K562 (cell line): ENCODE results near the gene ZC3H10. TPM values are rescaled to one million over a fixed set of nuclear protein-coding genes. Genes with fewer than 3 reads are reported as not detected.

ENCODE experiments used
- CBFA2T2 ChIP-seq: fragments of 450-650 bp; conservative IDR thresholded peaks from 2 replicates; pipeline ENCODE4 v1.6.1; 2017; ENCODE audit warnings: mild to moderate bottlenecking
- HMG20A ChIP-seq: fragments of 450-650 bp; formaldehyde crosslinking; conservative IDR thresholded peaks from 2 replicates; pipeline ENCODE4 v1.4.0; 2020; ENCODE audit warnings: mild to moderate bottlenecking, mixed read lengths
- MITF ChIP-seq: IDR thresholded peaks from 2 replicates; pipeline ENCODE4 v1.6.1; 2014; ENCODE audit warnings: antibody characterized with exemption
- RBM22 ChIP-seq: fragments of 200-400 bp; formaldehyde crosslinking; IDR thresholded peaks from 2 replicates; pipeline ENCODE4 v1.6.1; 2018; ENCODE audit warnings: low read length, low read depth; ENCODE audit not compliant: poor library complexity, severe bottlenecking
- ZZZ3 ChIP-seq: fragments of 450-650 bp; IDR thresholded peaks from 2 replicates; pipeline ENCODE4 v1.6.1; 2016; ENCODE audit warnings: antibody characterized with exemption, mild to moderate bottlenecking, moderate library complexity
- polyA plus RNA-seq, 8 experiments: library from polyadenylated mRNA; depleted of rRNA in 4 of 8; stranded (reverse) in 5 of 8; unstranded in 3 of 8; fragments of >200 nt; fragmentation: Nextera tagmentation in 2 of 8; fragmentation: Illumina TruSeq in 1 of 8; extraction: Ambion mirVana in 2 of 8; extraction: Trizol in 1 of 8; gene quantifications; 2 replicates each; pipeline versions ENCODE4 v1.2.1 to v1.2.3, GENCODE V29; 2011 to 2014; ENCODE audit warnings: inconsistent platforms in 1 of 8, missing spikeins in 1 of 8
- total RNA-seq, 7 experiments: library from RNA; depleted of rRNA in 6 of 7; stranded (reverse); fragments of >200 nt in 6 of 7; fragmentation: Illumina TruSeq in 2 of 7; extraction: Trizol in 2 of 7; gene quantifications; 2 replicates each; pipeline versions ENCODE4 v1.2.1 to v1.2.3, GENCODE V29; 2011 to 2021; ENCODE audit warnings: low replicate concordance in 1 of 7
- TF ChIP-seq, protein P1 (sequence below): sonication (generic); formaldehyde crosslinking; IDR thresholded peaks from 2 replicates; pipeline ENCODE4 v1.8.0; 2023; ENCODE audit warnings: missing genetic modification reagents, mild to moderate bottlenecking, borderline replicate concordance

ZC3H10 gene
- total and polyA plus RNA-seq, 9 of the 15 experiments (the other 6 are each of a cell fraction or from before 2014, with no cell fraction given), result 0.31 to 4.1 (median 1.6) TPM

DNA sequence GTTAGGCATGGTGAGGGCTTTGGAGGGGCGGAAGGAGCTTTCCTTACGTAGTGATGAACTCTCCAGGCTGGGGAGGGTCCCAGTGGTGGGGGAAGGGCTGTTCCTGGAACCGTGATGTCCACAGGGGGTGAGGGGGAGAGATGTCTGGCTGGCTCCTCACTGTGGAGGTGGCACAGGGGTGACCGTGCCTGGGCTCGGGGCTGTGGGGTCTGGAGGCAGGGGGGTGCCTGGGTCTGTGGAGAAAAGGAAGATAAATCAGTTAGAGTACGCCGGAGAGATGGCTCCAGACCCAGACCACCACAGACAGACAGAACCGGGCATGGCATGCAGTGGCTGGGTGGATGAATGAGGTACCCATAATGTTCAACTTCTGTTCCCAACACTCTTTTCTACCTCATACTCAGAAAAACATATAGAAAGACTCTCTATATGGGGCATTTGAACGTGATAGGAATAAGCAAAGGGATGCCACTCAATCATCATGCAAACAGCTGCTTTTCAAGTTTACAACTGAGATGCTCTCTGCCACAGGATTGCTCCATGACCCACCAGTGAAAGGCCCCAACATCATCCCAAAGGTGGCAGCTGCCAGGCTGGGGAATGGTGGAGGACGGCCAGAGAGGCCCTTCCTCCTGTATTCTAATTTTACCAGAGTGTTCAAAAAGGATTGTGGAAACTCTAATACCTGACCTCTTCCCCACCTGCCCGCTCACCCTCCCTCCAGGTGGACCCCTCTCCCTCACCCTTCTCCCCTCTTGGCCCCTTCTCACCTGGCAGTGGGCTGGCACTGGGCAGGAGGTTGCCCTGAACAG, 45.7 kb downstream of the ZC3H10 start (continued):
- no peak for TF ChIP-seq MITF
- no peak for TF ChIP-seq ZZZ3
- TF ChIP-seq HMG20A, result no peak
- no peak for TF ChIP-seq RBM22
- TF ChIP-seq, protein P1, sequence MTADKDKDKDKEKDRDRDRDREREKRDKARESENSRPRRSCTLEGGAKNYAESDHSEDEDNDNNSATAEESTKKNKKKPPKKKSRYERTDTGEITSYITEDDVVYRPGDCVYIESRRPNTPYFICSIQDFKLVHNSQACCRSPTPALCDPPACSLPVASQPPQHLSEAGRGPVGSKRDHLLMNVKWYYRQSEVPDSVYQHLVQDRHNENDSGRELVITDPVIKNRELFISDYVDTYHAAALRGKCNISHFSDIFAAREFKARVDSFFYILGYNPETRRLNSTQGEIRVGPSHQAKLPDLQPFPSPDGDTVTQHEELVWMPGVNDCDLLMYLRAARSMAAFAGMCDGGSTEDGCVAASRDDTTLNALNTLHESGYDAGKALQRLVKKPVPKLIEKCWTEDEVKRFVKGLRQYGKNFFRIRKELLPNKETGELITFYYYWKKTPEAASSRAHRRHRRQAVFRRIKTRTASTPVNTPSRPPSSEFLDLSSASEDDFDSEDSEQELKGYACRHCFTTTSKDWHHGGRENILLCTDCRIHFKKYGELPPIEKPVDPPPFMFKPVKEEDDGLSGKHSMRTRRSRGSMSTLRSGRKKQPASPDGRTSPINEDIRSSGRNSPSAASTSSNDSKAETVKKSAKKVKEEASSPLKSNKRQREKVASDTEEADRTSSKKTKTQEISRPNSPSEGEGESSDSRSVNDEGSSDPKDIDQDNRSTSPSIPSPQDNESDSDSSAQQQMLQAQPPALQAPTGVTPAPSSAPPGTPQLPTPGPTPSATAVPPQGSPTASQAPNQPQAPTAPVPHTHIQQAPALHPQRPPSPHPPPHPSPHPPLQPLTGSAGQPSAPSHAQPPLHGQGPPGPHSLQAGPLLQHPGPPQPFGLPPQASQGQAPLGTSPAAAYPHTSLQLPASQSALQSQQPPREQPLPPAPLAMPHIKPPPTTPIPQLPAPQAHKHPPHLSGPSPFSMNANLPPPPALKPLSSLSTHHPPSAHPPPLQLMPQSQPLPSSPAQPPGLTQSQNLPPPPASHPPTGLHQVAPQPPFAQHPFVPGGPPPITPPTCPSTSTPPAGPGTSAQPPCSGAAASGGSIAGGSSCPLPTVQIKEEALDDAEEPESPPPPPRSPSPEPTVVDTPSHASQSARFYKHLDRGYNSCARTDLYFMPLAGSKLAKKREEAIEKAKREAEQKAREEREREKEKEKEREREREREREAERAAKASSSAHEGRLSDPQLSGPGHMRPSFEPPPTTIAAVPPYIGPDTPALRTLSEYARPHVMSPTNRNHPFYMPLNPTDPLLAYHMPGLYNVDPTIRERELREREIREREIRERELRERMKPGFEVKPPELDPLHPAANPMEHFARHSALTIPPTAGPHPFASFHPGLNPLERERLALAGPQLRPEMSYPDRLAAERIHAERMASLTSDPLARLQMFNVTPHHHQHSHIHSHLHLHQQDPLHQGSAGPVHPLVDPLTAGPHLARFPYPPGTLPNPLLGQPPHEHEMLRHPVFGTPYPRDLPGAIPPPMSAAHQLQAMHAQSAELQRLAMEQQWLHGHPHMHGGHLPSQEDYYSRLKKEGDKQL (CRISPR knock-in tag), result no peak
- no peak for TF ChIP-seq CBFA2T2
